ENCODE measurements around the gene IFRD2.

IFRD2 gene, protein sequence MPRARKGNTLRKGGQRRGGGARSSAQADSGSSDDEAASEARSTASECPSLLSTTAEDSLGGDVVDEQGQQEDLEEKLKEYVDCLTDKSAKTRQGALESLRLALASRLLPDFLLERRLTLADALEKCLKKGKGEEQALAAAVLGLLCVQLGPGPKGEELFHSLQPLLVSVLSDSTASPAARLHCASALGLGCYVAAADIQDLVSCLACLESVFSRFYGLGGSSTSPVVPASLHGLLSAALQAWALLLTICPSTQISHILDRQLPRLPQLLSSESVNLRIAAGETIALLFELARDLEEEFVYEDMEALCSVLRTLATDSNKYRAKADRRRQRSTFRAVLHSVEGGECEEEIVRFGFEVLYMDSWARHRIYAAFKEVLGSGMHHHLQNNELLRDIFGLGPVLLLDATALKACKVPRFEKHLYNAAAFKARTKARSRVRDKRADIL

DNA sequence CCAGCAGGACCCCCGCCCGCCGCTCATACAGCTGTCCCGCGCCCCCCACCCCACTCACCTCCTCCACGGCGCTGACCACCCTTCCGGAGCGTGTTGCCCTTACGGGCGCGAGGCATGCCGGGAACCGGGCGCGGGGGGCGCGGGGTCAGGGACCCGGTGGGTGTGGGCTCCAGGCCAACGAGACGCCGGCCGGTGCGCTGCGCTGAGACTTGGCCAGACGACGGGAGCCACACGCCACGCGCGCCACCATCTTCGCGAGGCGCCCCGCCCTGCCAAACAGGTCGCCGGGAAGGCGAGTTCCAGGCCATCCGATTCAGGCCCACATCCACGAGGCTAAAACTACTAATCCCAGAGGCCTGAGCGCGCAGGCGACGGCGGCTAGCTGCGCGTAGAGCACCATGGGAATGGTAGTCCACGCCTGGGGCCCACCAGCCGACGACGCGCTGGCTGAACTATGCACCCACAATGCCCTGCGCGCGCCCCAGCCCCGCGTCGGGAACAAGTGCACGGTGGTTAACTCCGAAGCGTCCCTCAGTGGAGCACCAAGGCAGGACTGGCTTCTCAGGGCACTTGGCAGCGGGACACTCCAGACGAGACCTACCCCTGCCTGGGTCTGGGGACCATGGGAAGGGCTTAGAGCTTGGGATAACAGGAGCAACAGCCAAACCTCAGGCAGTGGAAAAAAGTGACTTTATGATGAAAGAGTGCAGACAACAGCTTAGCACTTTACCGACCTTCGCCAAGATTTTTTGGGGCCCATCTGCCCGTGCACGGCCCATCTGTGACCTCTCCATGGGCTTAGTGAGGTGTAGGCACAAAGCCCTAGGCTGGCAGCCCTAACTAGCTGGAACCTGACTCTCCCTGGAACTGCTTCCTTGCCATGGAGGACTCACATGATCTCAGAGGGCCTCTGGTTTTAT lies at the start of gene IFRD2:
IFRD2 (minus strand) TSS at position 271 of the 920 bp plus-strand sequence; CDS start at position 116, 155 bp downstream.
- Histone ChIP-seq H3K4me1 (ENCODE audit: insufficient read depth, low read length) (peaks cover 4% of the 10 kb centered on the region; the same call in 1 of the 2 replicates), H3K9me3 (ENCODE audit: control insufficient read depth, insufficient read depth, low read length) (no peaks in the 10 kb centered on the region), H3K36me3 (ENCODE audit: insufficient read depth, low read length) (peaks cover 9% of the 10 kb centered on the region; the same call in 1 of the 2 replicates), H3K9ac (ENCODE audit: low read depth, low read length) (peak within 1 kb of the TSS; percentile 69)

DNA sequence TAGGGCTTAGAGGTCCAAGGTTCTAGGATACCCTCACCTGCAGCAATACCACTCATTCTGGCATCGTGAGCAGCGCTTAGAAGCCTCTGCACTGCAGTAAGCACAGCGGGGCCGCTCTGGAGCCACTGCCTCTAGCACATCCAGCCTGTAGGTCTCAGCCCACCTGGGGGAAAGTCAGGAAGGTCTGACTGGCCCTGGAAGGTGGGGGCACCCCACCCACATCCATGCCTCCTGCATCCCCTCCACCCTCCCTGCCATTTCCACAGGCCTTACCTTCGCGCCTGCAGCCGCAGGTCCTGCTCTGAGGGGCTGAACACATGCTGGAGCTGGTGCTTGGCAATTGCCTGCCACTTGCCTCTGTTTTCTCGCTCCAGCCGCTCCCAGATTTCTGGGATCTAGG lies 49.3 kb upstream of the IFRD2 start:
- peaks cover 5% of the 10 kb centered on the region for H3K4me1 ChIP-seq (ENCODE audit: insufficient read depth, low read length)
- no peaks in the 10 kb centered on the region for H3K9me3 ChIP-seq (ENCODE audit: control insufficient read depth, insufficient read depth, low read length)
- H3K9ac ChIP-seq (ENCODE audit: low read depth, low read length) = no peak overlapping the region
- no peaks in the 10 kb centered on the region for H3K36me3 ChIP-seq (ENCODE audit: insufficient read depth, low read length)

DNA sequence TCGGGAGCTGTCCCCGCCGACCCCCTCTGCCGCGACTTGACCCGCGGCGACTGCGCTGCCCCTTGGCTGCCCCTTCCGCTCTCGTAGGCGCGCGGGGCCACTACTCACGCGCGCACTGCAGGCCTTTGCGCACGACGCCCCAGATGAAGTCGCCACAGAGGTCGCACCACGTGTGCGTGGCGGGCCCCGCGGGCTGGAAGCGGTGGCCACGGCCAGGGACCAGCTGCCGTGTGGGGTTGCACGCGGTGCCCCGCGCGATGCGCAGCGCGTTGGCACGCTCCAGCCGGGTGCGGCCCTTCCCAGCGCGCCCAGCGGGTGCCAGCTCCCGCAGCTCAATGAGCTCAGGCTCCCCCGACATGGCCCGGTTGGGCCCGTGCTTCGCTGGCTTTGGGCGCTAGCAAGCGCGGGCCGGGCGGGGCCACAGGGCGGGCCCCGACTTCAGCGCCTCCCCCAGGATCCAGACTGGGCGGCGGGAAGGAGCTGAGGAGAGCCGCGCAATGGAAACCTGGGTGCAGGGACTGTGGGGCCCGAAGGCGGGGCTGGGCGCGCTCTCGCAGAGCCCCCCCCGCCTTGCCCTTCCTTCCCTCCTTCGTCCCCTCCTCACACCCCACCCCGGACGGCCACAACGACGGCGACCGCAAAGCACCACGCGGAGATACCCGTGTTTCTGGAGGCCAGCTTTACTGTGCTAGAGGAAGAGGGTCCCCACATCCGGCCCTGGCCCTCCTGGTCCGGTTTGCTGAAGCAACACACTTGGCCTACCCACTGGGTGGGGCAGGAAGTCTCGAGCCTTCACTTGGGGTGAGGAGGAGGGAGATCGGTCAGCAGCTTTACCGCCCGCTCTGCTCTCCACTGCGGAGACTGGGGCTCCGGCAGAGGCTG lies 48.5 kb upstream of the IFRD2 start, which contains the start of gene RASSF1:
RASSF1 (minus strand) TSS at position 389 of the 882 bp plus-strand sequence; CDS start at position 358, 31 bp downstream.
- no peaks in the 10 kb centered on the region for H3K36me3 ChIP-seq (ENCODE audit: insufficient read depth, low read length)
- H3K9ac ChIP-seq (ENCODE audit: low read depth, low read length) = peak within 1 kb of the TSS; percentile 65
- peaks cover 5% of the 10 kb centered on the region for H3K4me1 ChIP-seq (ENCODE audit: insufficient read depth, low read length)
- no peaks in the 10 kb centered on the region for H3K9me3 ChIP-seq (ENCODE audit: control insufficient read depth, insufficient read depth, low read length)

DNA sequence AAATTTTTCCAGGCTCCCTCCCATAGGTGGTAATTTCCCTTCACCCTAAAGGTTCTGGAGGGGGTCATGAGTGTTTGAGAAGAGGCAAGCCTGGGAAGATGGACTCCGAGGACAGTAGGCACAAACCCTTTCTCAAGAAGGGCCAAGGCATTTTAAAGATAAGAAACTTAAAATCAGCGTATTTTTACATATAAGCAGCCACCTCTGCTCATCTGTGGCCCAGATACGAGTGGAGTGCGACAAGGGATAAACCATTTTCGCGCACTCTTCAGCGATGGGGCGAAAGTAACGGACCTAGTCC lies 47.9 kb upstream of the IFRD2 start:
- H3K9me3 ChIP-seq (ENCODE audit: control insufficient read depth, insufficient read depth, low read length) = no peaks in the 10 kb centered on the region
- no peaks in the 10 kb centered on the region for H3K36me3 ChIP-seq (ENCODE audit: insufficient read depth, low read length)
- peak overlapping the region; percentile 65; the same call in 1 of the 2 replicates for H3K9ac ChIP-seq (ENCODE audit: low read depth, low read length)
- H3K4me1 ChIP-seq (ENCODE audit: insufficient read depth, low read length) = peaks cover 5% of the 10 kb centered on the region

DNA sequence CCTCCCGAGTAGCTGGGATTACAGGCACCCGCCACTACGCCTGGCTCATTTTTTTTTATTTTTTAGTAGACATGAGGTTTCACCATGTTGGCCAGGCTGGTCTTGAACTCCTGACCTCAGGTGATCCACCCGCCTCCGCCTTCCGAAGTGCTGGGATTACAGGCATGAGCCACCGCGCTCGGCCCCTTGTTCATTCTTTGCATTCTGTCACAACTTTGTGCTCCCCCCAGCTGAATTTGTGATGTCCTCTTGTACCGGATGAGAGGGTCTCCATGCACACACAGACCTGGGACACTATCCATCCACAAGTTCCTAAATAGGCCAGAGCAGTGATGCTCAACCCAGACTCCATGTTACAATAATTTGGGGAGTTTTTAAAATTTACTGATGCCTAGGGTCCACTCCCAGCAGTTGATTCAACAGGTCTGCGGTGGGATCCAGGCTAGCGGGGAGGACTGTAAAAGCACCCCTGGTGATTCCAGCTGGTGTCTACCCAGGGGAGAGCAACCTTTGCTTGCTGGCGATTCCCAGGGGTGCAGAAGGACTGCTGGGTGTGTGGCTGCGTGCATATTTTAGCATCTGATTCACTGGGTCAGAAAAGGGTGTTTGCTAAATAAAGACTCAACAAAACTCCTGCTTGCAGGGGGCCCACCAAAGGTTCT lies 47.4 kb upstream of the IFRD2 start:
- H3K9me3 ChIP-seq (ENCODE audit: control insufficient read depth, insufficient read depth, low read length) = no peaks in the 10 kb centered on the region
- H3K9ac ChIP-seq (ENCODE audit: low read depth, low read length) = peak overlapping the region; percentile 65; the same call in 1 of the 2 replicates
- H3K36me3 ChIP-seq (ENCODE audit: insufficient read depth, low read length) = no peaks in the 10 kb centered on the region
- H3K4me1 ChIP-seq (ENCODE audit: insufficient read depth, low read length) = peaks cover 5% of the 10 kb centered on the region

DNA sequence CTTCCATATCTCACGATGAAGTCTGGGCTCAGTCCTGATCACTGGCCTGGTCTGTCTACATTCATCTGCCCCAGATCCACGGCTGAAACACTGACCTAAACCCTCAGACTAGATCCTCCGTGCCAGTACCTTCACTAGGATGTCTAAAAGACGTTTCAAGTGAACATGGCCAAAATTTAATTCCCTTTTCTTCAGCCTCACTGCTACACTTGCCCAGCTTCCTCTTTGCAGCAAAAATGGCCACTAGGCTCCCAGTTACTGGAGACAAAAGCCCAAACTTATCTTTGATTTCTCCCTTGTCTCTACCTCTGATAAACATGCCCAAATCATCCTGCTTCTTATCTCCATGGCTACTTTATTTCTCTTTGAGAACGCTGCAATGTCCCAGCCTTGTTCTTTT lies 46.7 kb upstream of the IFRD2 start:
- Histone ChIP-seq H3K9me3 (ENCODE audit: control insufficient read depth, insufficient read depth, low read length) (no peaks in the 10 kb centered on the region), H3K9ac (ENCODE audit: low read depth, low read length) (no peak overlapping the region), H3K4me1 (ENCODE audit: insufficient read depth, low read length) (peaks cover 5% of the 10 kb centered on the region), H3K36me3 (ENCODE audit: insufficient read depth, low read length) (peaks cover 2% of the 10 kb centered on the region; the same call in 1 of the 2 replicates)

DNA sequence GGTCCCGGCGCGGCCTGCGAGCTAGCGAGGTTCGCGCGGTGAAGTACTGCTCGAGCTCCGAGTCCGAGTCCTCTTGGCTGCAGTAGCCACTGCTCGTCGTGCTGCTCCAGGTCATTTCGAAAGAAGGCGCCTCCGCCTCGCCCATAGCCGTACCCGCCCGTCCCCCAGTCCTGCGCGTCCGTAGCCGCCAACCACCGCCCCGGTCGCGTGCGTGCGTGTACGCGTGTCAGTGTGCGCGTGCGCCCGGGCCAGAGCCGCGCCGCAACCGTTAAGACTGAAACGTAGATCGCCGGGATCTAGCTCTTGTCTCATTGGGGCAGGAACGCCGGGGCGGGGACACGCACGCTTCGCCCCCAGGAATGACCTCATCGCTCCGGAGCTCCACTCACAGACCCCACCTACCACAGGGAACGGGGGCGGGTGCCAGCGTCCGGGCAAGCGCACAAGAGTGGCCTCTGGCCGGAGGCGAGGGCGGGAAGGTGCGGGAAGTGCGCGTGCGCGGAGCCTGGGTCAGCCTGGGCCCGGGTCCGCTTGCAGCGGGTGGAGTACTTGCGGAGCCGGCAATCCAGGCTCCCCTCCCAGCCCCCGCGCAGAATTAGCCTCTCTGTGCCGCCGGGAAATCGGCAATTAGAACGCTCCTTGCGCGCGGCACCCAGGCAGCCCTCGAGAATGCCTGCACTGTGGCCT lies 45.1 kb upstream of the IFRD2 start:
- H3K36me3 ChIP-seq (ENCODE audit: insufficient read depth, low read length) = peaks cover 4% of the 10 kb centered on the region
- H3K9ac ChIP-seq (ENCODE audit: low read depth, low read length) = peak overlapping the region; percentile 87
- peaks cover 5% of the 10 kb centered on the region for H3K4me1 ChIP-seq (ENCODE audit: insufficient read depth, low read length)
- no peaks in the 10 kb centered on the region for H3K9me3 ChIP-seq (ENCODE audit: control insufficient read depth, insufficient read depth, low read length)

DNA sequence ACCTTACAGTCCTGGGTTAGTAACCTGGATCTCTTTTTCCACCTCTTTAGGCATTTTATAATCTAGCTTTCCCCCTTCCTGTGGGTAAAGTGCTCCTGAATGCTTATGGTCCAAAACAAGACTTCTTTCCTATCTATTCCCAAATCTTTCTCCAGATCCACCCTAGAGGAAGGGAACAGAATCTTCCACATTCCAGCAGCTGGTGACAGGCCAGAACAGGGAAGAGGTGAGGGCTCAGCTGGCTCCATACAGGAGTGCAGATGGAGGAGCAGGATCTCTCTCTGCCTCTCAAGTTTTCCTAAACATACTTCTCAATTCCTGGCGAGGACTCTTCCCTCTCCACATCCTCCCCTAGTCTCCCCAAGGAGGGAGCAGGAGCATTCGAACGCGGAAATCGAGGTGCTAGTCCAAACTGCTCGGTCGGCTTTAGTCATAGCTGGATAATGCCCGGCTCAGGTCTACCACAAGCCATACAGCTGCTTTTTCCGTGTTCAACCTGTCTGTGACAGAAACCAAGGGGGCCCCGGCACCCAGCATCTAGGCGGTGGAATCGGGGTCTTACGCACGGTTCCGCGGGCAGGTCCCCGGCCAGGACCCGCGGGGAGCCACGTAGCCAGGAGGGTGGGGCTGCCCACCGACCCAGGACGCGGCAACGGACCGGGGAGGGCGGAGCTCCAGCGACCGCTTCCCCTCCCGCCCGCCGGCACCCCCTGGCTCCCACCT lies 44.4 kb upstream of the IFRD2 start:
- H3K9me3 ChIP-seq (ENCODE audit: control insufficient read depth, insufficient read depth, low read length) = no peaks in the 10 kb centered on the region
- peaks cover 4% of the 10 kb centered on the region for H3K36me3 ChIP-seq (ENCODE audit: insufficient read depth, low read length)
- peak overlapping the region; percentile 87 for H3K9ac ChIP-seq (ENCODE audit: low read depth, low read length)
- peaks cover 5% of the 10 kb centered on the region for H3K4me1 ChIP-seq (ENCODE audit: insufficient read depth, low read length)

DNA sequence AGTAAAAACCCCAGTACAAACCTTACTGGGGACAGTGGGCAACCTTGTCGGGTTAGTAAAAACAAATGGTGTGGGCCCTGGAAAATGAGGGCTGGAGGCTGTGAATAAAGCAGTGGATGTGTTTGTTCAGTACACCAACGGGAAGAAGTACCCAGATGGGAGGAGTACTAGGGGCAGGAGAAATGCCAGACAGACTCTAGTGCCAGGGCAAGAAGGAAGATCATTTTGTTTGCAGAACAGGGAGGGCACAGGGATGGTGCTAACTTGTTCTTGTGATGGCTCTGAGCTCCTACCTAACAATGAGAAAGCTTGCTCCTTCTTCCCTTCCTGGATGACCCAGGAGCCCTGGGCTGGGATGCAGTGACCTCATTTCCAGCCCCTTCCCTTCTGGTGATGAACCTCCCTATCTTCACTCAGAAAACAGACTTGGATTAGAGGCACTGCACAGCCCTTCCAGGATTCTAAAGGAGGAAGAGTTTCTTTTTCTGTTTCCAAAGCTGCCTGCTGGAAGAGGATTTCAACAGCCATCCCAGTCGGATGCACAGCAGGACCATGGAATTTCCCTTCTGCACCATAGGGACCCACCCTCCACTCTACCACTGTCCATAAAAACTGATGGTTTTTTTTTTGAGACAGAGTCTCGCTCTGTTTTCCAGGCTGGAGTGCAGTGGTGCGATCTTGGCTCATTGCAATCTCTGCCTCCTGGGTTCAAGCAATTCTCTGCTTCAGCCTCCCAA lies 42.3 kb upstream of the IFRD2 start:
- Histone ChIP-seq H3K9ac (ENCODE audit: low read depth, low read length) (no peak overlapping the region), H3K4me1 (ENCODE audit: insufficient read depth, low read length) (peaks cover 5% of the 10 kb centered on the region), H3K9me3 (ENCODE audit: control insufficient read depth, insufficient read depth, low read length) (no peaks in the 10 kb centered on the region), H3K36me3 (ENCODE audit: insufficient read depth, low read length) (peaks cover 4% of the 10 kb centered on the region)

DNA sequence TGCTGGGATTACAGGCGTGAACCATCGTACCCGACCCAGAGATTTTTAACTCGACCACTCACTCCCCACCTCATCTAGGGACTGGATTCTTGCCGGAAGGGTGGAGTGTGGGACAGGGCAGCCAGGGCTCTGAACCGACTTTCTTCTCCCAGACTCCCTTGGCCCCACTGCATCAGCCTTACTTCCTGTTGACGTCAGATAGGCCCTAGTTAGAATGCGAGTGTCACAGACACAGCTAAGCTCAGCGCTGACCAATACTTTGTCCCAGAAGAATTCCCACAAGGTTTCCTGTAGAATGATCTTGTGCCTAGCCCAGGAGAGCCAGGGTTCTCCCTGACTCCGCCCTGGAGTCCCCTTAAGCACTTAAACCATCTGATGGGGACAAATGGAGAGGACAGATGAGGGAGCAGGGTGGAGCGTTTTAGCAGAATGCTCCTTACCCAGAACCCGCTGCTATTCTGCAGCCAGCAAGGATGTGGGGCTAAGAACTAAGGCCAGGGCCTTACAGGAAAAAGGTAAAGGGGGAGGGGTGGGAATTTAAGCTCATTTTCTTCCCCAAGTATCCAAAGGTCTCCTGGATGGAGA lies 41.6 kb upstream of the IFRD2 start:
- H3K36me3 ChIP-seq (ENCODE audit: insufficient read depth, low read length) = peaks cover 4% of the 10 kb centered on the region

DNA sequence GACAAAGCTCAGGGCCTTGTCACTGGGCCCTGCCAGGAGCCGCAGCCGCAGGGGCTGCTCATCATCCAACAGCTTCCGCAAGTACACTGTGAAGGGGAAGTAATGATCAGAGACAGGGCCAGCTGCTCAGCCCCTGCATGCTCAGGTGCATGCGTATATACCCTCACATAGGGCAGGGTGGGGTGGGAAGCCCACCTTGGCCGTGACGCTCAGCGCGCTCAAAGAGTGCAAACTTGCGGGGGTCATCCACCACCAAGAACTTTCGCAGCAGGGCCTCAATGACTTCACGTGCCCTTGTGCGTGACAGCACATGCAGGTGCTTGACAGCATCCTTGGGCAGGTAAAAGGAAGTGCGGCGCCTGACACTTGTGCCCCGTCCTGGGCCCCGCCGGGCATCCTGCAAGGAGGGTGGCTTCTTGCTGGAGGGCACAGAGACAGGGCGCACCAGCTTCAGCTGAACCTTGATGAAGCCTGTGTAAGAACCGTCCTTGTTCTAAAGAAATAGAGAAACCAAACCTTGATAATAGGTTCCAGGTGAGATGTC lies 39.2 kb upstream of the IFRD2 start:
- H3K9me3 ChIP-seq (ENCODE audit: control insufficient read depth, insufficient read depth, low read length) = no peaks in the 10 kb centered on the region
- H3K4me1 ChIP-seq (ENCODE audit: insufficient read depth, low read length) = no peaks in the 10 kb centered on the region
- H3K36me3 ChIP-seq (ENCODE audit: insufficient read depth, low read length) = peaks cover 4% of the 10 kb centered on the region
- no peak overlapping the region for H3K9ac ChIP-seq (ENCODE audit: low read depth, low read length)

More for the DNA sequence above, 41.6 kb upstream of the IFRD2 start:
- no peak overlapping the region for H3K9ac ChIP-seq (ENCODE audit: low read depth, low read length)
- peaks cover 3% of the 10 kb centered on the region; the same call in 1 of the 2 replicates for H3K4me1 ChIP-seq (ENCODE audit: insufficient read depth, low read length)
- H3K9me3 ChIP-seq (ENCODE audit: control insufficient read depth, insufficient read depth, low read length) = no peaks in the 10 kb centered on the region

All from ES-I3 (cell line).